SH-SY5Y (cell line): ENCODE results near the gene PPP1CA.

ENCODE experiments used
- GATA2 ChIP-seq: IDR thresholded peaks from 2 replicates; pipeline ENCODE4 v1.6.1; 2011; ENCODE audit warnings: mild to moderate bottlenecking, low read depth, low read length
- GATA3 ChIP-seq: IDR thresholded peaks from 2 replicates; pipeline ENCODE4 v1.6.1; 2011; ENCODE audit warnings: low read depth, mild to moderate bottlenecking, low read length, moderate library complexity

GRCh38 chr11:67368621-67369020 is 33.0 kb downstream of the PPP1CA start:
- TF ChIP-seq GATA3: no peak
- TF ChIP-seq GATA2: no peak
